Psoas muscle (tissue), 8 donors: ENCODE data around the gene BCKDHB. TPM values are rescaled to one million over a fixed set of nuclear protein-coding genes. Genes with fewer than 3 reads are reported as not detected.

Experiments
- ATAC-seq, 4 donors: fragments of 200-7000 bp; cut with Tn5 transposase; one replicate each; pipeline ENCODE4 v1.9.1; 2020; ENCODE audit warnings: moderate library complexity in 3 of 4, mild to moderate bottlenecking in 2 of 4
- DNase-seq, 2 donors: peaks; one replicate each; pipeline ENCODE4 v3.0.0-alpha.2; 2020
- H3K27ac ChIP-seq: fragments of 200-600 bp; one replicate; pipeline ENCODE4 v1.8.0; 2022
- H3K27me3 ChIP-seq, 3 donors: fragments of 200-600 bp in 1 of 3; one replicate each; pipeline versions ENCODE4 v1.6.1 to v1.8.0; 2013 to 2022; ENCODE audit warnings: low read length in 2 of 3, mild to moderate bottlenecking in 2 of 3, moderate library complexity in 1 of 3; ENCODE audit not compliant: insufficient read depth in 3 of 3
- H3K36me3 ChIP-seq, 2 donors: fragments of 200-600 bp in 1 of 2; one replicate each; pipeline versions ENCODE4 v1.6.1 to v1.8.0; 2013 to 2022; ENCODE audit warnings: low read depth in 1 of 2, mild to moderate bottlenecking in 1 of 2, moderate library complexity in 1 of 2; ENCODE audit not compliant: insufficient read depth in 1 of 2
- H3K4me1 ChIP-seq: fragments of 200-600 bp; one replicate; pipeline ENCODE4 v1.8.0; 2022
- H3K4me3 ChIP-seq: fragments of 200-600 bp; one replicate; pipeline ENCODE4 v1.8.0; 2022; ENCODE audit warnings: mild to moderate bottlenecking
- H3K9me3 ChIP-seq: fragments of 200-600 bp; one replicate; pipeline ENCODE4 v1.8.0; 2022
- WGBS, 3 donors: extraction: QIAGEN DNeasy Blood & Tissue Kit; methylation state at CpG; one replicate each; pipeline versions ENCODE4 v1.1.6 to v1.1.7; 2013; 5-methylcytosine and 5-hydroxymethylcytosine counted together
- intact Hi-C, 2 donors: fragments of 100-400 bp; cut with DNase I; formaldehyde crosslinking; loops; one replicate each; pipeline versions ENCODE4 v1.11.0 to v1.14.2; 2022
- polyA plus RNA-seq, 3 donors: library from polyadenylated mRNA; stranded (reverse); fragments of 200-250 nt; gene quantifications; one replicate each; pipeline ENCODE4 v1.2.3, GENCODE V29; 2013
- total RNA-seq, 4 donors: library from RNA; stranded (reverse); fragmentation: NEBNext Ultra II Directional in 2 of 4; extraction: Animal tissue kit (Norgen Biotek cat#: 25700) in 2 of 4; gene quantifications; one replicate each; pipeline versions ENCODE4 v1.2.1 to v1.2.4, GENCODE V29; 2021 to 2023
- TF ChIP-seq, protein P1 (sequence below): fragments of 200-600 bp; IDR thresholded peaks from one replicate; pipeline ENCODE4 v1.8.0; 2022; ENCODE audit warnings: antibody characterized with exemption
- donor health status: healthy with polysubstance abuse.
- donor health status: DM: no; HTN: no; CAD: no; lungs with moderate emphysema.
- donor health status: Bipolar disorder and iron deficiency.
- donor health status: healthy.
- donor health status: DM: yes; HTN: yes; CAD: no.
- donor health status: DM: no; HTN: no; CAD: no.
- donor health status: DM: no; HTN: no; CAD: no.
- donor health status: DM: yes; HTN: yes; CAD: no.

BCKDHB gene
- total and polyA plus RNA-seq, 7 donors: 3.2 to 13.9 (median 6.7) TPM

DNA sequence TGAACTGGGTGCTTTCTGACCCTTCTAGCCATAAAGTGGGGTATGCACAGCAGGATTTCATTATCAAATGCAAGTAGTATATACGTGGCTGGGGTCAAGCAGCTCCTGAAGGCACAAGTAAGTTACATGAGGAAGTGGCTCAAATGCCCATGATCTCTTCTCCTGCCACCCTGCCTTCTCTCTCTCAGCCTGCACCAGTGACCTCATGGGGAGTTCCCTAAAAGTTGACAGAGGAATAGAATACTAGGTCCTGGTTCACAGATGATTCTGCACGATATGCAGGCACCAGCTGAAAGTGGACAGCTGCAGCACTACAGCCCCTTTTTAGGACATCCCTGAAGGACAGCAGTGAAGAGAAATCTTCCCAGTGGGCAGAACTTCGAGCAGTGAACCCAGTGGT lies 282.0 kb downstream of the BCKDHB start:
- TF ChIP-seq, protein P1, sequence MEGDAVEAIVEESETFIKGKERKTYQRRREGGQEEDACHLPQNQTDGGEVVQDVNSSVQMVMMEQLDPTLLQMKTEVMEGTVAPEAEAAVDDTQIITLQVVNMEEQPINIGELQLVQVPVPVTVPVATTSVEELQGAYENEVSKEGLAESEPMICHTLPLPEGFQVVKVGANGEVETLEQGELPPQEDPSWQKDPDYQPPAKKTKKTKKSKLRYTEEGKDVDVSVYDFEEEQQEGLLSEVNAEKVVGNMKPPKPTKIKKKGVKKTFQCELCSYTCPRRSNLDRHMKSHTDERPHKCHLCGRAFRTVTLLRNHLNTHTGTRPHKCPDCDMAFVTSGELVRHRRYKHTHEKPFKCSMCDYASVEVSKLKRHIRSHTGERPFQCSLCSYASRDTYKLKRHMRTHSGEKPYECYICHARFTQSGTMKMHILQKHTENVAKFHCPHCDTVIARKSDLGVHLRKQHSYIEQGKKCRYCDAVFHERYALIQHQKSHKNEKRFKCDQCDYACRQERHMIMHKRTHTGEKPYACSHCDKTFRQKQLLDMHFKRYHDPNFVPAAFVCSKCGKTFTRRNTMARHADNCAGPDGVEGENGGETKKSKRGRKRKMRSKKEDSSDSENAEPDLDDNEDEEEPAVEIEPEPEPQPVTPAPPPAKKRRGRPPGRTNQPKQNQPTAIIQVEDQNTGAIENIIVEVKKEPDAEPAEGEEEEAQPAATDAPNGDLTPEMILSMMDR: no peak
- Histone ChIP-seq H3K27me3 (no peaks in the 10 kb centered on the region), H3K9me3 (no peaks in the 10 kb centered on the region), H3K27ac (no peak overlapping the region), H3K4me3 (no peak overlapping the region), H3K36me3 (no peaks in the 10 kb centered on the region), H3K4me1 (no peaks in the 10 kb centered on the region)
- DNase-seq: no peak
- intact Hi-C loops: no loop called here
- ATAC-seq: no peak
- WGBS, 3 donors: 68 to 82% (median 73%) methylated on average over 3 of the region's 3 CpGs

Other genes starting within 250 kb of the BCKDHB start
- gene ELOVL4, start 159.1 kb upstream of the BCKDHB start, total RNA-seq: under 1 TPM; 0.06 to 0.24 (median 0.11) TPM
- under 1 TPM; 0.01 to 0.12 (median 0.09) TPM for gene ELOVL4, start 159.1 kb upstream of the BCKDHB start, polyA plus RNA-seq
- under 1 TPM in 1 of 4 donors, not detected in 3; 0.15 TPM for gene TTK, start 102.0 kb upstream of the BCKDHB start, total RNA-seq
- under 1 TPM; 0.10 to 0.22 (median 0.14) TPM for gene TTK, start 102.0 kb upstream of the BCKDHB start, polyA plus RNA-seq